B cell (primary cell): ENCODE data around the gene PPP4R1. TPM values are rescaled to one million over a fixed set of nuclear protein-coding genes. Genes with fewer than 3 reads are reported as not detected.

Experiments
- ATAC-seq: fragments of 200-7000 bp; cut with Tn5 transposase; one replicate; pipeline ENCODE4 v1.10.0; 2021; ENCODE audit warnings: low read depth, mild to moderate bottlenecking, moderate number of reproducible peaks, moderate library complexity
- CTCF ChIA-PET: fragments of 350-600 bp; sonication (Branson Sonifier 250); formaldehyde crosslinking; loops from one replicate; lab custom pipeline; 2021; ENCODE audit warnings: antibody characterized with exemption, inconsistent platforms; lab: Charles Lee
- POLR2A ChIA-PET: fragments of 350-600 bp; sonication (Branson Sonifier 250); formaldehyde crosslinking; loops from one replicate; lab custom pipeline; 2021; ENCODE audit warnings: antibody characterized with exemption; lab: Charles Lee
- DNase-seq: peaks from one replicate; pipeline ENCODE4 v3.0.0; 2013
- H2AFZ ChIP-seq: 2 replicates; pipeline ENCODE4 v1.6.1; 2012; ENCODE audit warnings: mild to moderate bottlenecking, low read depth, low read length; ENCODE audit not compliant: insufficient read depth, poor library complexity, severe bottlenecking
- H3K27ac ChIP-seq, 2 donors: 1 replicate in 1 of 2; 2 replicates in 1 of 2; pipeline ENCODE4 v1.5.1; 2012 to 2013; ENCODE audit warnings: low read length in 2 of 2, mild to moderate bottlenecking in 2 of 2, moderate library complexity in 1 of 2
- H3K27me3 ChIP-seq, 4 experiments: fragments of 200-600 bp in 1 of 4; sonication (generic) in 1 of 4; replicated peaks in 1 of 4; 1 replicate in 2 of 4; 2 replicates in 2 of 4; pipeline versions ENCODE4 v1.6.1 to v1.7.0; 2013 to 2016; ENCODE audit warnings: low read length in 3 of 4, mild to moderate bottlenecking in 2 of 4, mixed read lengths in 1 of 4, moderate library complexity in 1 of 4; ENCODE audit not compliant: insufficient read depth in 4 of 4, control insufficient read depth in 3 of 4; ENCODE audit errors: control extremely low read depth in 1 of 4
- H3K36me3 ChIP-seq, 2 experiments: replicated peaks in 1 of 2; 1 replicate in 1 of 2; 2 replicates in 1 of 2; pipeline versions ENCODE4 v1.6.1 to v1.7.1; 2013; ENCODE audit warnings: low read length in 1 of 2; ENCODE audit not compliant: insufficient read depth in 2 of 2, control insufficient read depth in 1 of 2; ENCODE audit errors: control extremely low read depth in 1 of 2, extremely low read depth in 1 of 2
- H3K4me1 ChIP-seq, 2 donors: fragments of 200-600 bp in 1 of 2; sonication (generic) in 1 of 2; 1 replicate in 1 of 2; 2 replicates in 1 of 2; pipeline versions ENCODE4 v1.5.1 to v1.6.1; 2013 to 2017; ENCODE audit warnings: low read length in 2 of 2; ENCODE audit not compliant: control insufficient read depth in 2 of 2, insufficient read depth in 2 of 2
- H3K4me2 ChIP-seq: replicated peaks from 2 replicates; pipeline ENCODE3; 2012; ENCODE audit warnings: mild to moderate bottlenecking, low read depth, low read length; ENCODE audit not compliant: poor library complexity, severe bottlenecking
- H3K4me3 ChIP-seq, 5 experiments: fragments of 200-600 bp in 1 of 5; sonication (generic) in 1 of 5; 1 replicate in 3 of 5; 2 replicates in 2 of 5; pipeline versions ENCODE4 v1.5.1 to v1.7.0; 2011 to 2016; ENCODE audit warnings: low read length in 4 of 5, mild to moderate bottlenecking in 4 of 5, low read depth in 2 of 5, control low read depth in 1 of 5, moderate library complexity in 1 of 5; ENCODE audit not compliant: insufficient read depth in 1 of 5; ENCODE audit errors: control extremely low read depth in 1 of 5, extremely low read depth in 1 of 5
- H3K79me2 ChIP-seq: fragments of 200-600 bp; sonication (generic); one replicate; pipeline ENCODE4 v1.6.0; 2016; ENCODE audit warnings: low read length; ENCODE audit not compliant: control insufficient read depth, insufficient read depth
- H3K9ac ChIP-seq: fragments of 200-600 bp; sonication (generic); 2 replicates; pipeline ENCODE4 v1.6.1; 2017; ENCODE audit warnings: mild to moderate bottlenecking, low read length, moderate library complexity
- H3K9me3 ChIP-seq, 3 donors: one replicate each; pipeline versions ENCODE4 v1.6.1 to v1.7.1; 2013; ENCODE audit warnings: low read length in 2 of 3; ENCODE audit not compliant: control insufficient read depth in 2 of 3, insufficient read depth in 1 of 3; ENCODE audit errors: control extremely low read depth in 1 of 3
- H4K20me1 ChIP-seq: 2 replicates; pipeline ENCODE4 v1.6.0; 2012; ENCODE audit warnings: mild to moderate bottlenecking, low read length; ENCODE audit not compliant: insufficient read depth, control insufficient read depth, poor library complexity, severe bottlenecking
- H3K27ac Mint-ChIP-seq: one replicate; pipeline ENCODE4 v1.8.0; 2021; ENCODE audit warnings: mixed read lengths
- H3K27me3 Mint-ChIP-seq: one replicate; pipeline ENCODE4 v1.8.0; 2021; ENCODE audit warnings: mixed read lengths
- H3K4me1 Mint-ChIP-seq: one replicate; pipeline ENCODE4 v1.8.0; 2021; ENCODE audit warnings: mixed read lengths
- H3K4me3 Mint-ChIP-seq: one replicate; pipeline ENCODE4 v1.8.0; 2021; ENCODE audit warnings: mixed read lengths
- H3K9me3 Mint-ChIP-seq: one replicate; pipeline ENCODE4 v1.8.0; 2022; ENCODE audit warnings: mixed read lengths; ENCODE audit not compliant: insufficient read depth
- CTCF ChIP-seq: fragments of 200-600 bp; IDR thresholded peaks from one replicate; pipeline ENCODE4 v1.8.0; 2022; ENCODE audit warnings: antibody characterized with exemption, mild to moderate bottlenecking
- EZH2 ChIP-seq: IDR thresholded peaks from 2 replicates; pipeline ENCODE4 v1.6.1; 2012; ENCODE audit warnings: borderline replicate concordance, low read depth, mild to moderate bottlenecking, moderate library complexity, low read length; ENCODE audit not compliant: insufficient read depth, poor library complexity, severe bottlenecking
- WGBS: methylation state at CpG from one replicate; pipeline ENCODE4 v1.1.5; 2013; ENCODE audit warnings: missing lambda C conversion rate; ENCODE audit not compliant: insufficient coverage; 5-methylcytosine and 5-hydroxymethylcytosine counted together
- intact Hi-C: fragments of 100-400 bp; cut with micrococcal nuclease; formaldehyde crosslinking; loops from one replicate; pipeline ENCODE4 v1.10.0; 2022
- polyA plus RNA-seq: library from polyadenylated mRNA; depleted of rRNA; stranded (reverse); fragments of >200 nt; gene quantifications from 2 replicates; pipeline ENCODE4 v1.2.3, GENCODE V29; 2012
- total RNA-seq, 2 donors: library from RNA; stranded (reverse); fragments of 120-200 nt in 1 of 2; gene quantifications; 1 replicate in 1 of 2; 2 replicates in 1 of 2; pipeline versions ENCODE4 v1.2.3 to v1.2.4, GENCODE V29; 2013 to 2022

PPP4R1 gene
- total and polyA plus RNA-seq, 2 donors (not counting 1 experiment from before 2014, with no cell fraction given): 33.4 to 57.1 TPM

- H3K4me1 Mint-ChIP-seq: no peaks in the 10 kb centered on the region
- no peak for DNase-seq
- H3K27me3 ChIP-seq: no peaks in the 10 kb centered on the region
- ChIA-PET POLR2A (no interaction called here), CTCF (no interaction called here)
- H2AFZ ChIP-seq: no peak overlapping the region
- H3K9me3 ChIP-seq: no peaks in the 10 kb centered on the region
- ATAC-seq: no peak
- H3K4me2 ChIP-seq: no peak overlapping the region
- H3K79me2 ChIP-seq: no peaks in the 10 kb centered on the region
- no peaks in the 10 kb centered on the region for H4K20me1 ChIP-seq
- TF ChIP-seq EZH2 (no peak), CTCF (no peak)
- no peaks in the 10 kb centered on the region for H3K9me3 Mint-ChIP-seq
- H3K27ac ChIP-seq: no peak overlapping the region
- H3K4me1 ChIP-seq: no peaks in the 10 kb centered on the region
- WGBS: 98% methylated on average over 8 of the region's 11 CpGs
- no peaks in the 10 kb centered on the region for H3K27me3 Mint-ChIP-seq
- peaks cover 7 to 65% of the 10 kb centered on the region in 2 experiments for H3K36me3 ChIP-seq
- intact Hi-C loops: no loop called here
- no peak overlapping the region for H3K9ac ChIP-seq
- H3K4me3 ChIP-seq: no peak overlapping the region
- H3K4me3 Mint-ChIP-seq: no peak overlapping the region
- no peak overlapping the region for H3K27ac Mint-ChIP-seq
Observed at GRCh38 chr18:9534844-9535243, 79.5 kb downstream of the PPP4R1 start.

GRCh38 chr18:9531791-9532410 lies 82.5 kb downstream of the PPP4R1 start:
- CTCF ChIA-PET: interaction anchor here (0.6 to 1.4 kb wide), 2 partner anchors 15 to 239 kb away, joined by 3 read pairs; no protein-coding TSS in a partner anchor
- peaks cover 9 to 50% of the 10 kb centered on the region in 2 experiments for H3K36me3 ChIP-seq

More at GRCh38 chr18:9531791-9532410, 82.5 kb downstream of the PPP4R1 start:
- Histone ChIP-seq H3K4me1 (no peaks in the 10 kb centered on the region), H3K27me3 (no peaks in the 10 kb centered on the region), H3K79me2 (no peaks in the 10 kb centered on the region), H3K4me3 (no peak overlapping the region), H3K9ac (no peak overlapping the region), H3K27ac (no peak overlapping the region), H4K20me1 (no peaks in the 10 kb centered on the region), H2AFZ (no peak overlapping the region), H3K9me3 (no peaks in the 10 kb centered on the region), H3K4me2 (no peak overlapping the region)
- Mint-ChIP-seq H3K27me3 (no peaks in the 10 kb centered on the region), H3K4me1 (no peaks in the 10 kb centered on the region), H3K27ac (no peak overlapping the region), H3K9me3 (no peaks in the 10 kb centered on the region), H3K4me3 (no peak overlapping the region)
- 97% methylated on average over 3 of the region's 7 CpGs for WGBS
- intact Hi-C loops: no loop called here
- POLR2A ChIA-PET: no interaction called here
- DNase-seq (no peak), ATAC-seq (no peak)
- TF ChIP-seq EZH2: no peak
- no peak for TF ChIP-seq CTCF
